SK-N-SH (cell line): ENCODE data around the gene ASPDH. TPM values are rescaled to one million over a fixed set of nuclear protein-coding genes. Genes with fewer than 3 reads are reported as not detected.

Experiments used
- CTCF ChIA-PET: fragments of 300-600, 350-600 bp; formaldehyde crosslinking; extraction: SDS; loops from one replicate; lab custom pipeline; 2021; lab: Yijun Ruan, JAX
- POLR2A ChIA-PET: fragments of 350-600 bp; sonication (Branson Sonifier 250); formaldehyde crosslinking; extraction: SDS; loops from one replicate; lab custom pipeline; 2020; ENCODE audit warnings: antibody characterized with exemption, inconsistent platforms; lab: Yijun Ruan, JAX
- DNase-seq: peaks from one replicate; pipeline ENCODE4 v3.0.0; 2012
- H2AFZ ChIP-seq: fragments of 200-600 bp; sonication (generic); 2 replicates; pipeline ENCODE4 v1.8.1; 2016; ENCODE audit warnings: antibody characterized with exemption, mild to moderate bottlenecking, low read depth
- H3F3A ChIP-seq: fragments of 200-600 bp; sonication (generic); replicated peaks from 2 replicates; pipeline ENCODE3; 2016; ENCODE audit warnings: antibody characterized with exemption, mild to moderate bottlenecking; ENCODE audit not compliant: insufficient read depth
- H3K27ac ChIP-seq, 2 experiments: fragments of 200-500 bp in 1 of 2; fragments of 200-600 bp in 1 of 2; sonication (Bioruptor generic) in 1 of 2; sonication (generic), shearing (Covaris generic) in 1 of 2; 2 replicates each; pipeline versions ENCODE4 v1.5.1 to v1.6.1; 2014 to 2016; ENCODE audit warnings: low read depth in 2 of 2, inconsistent platforms in 1 of 2, low read length in 1 of 2, mild to moderate bottlenecking in 1 of 2, mixed read lengths in 1 of 2
- H3K27me3 ChIP-seq: fragments of 200-600 bp; sonication (generic), shearing (Covaris generic); 2 replicates; pipeline ENCODE4 v1.6.1; 2016; ENCODE audit warnings: mixed run types; ENCODE audit not compliant: insufficient read depth
- H3K36me3 ChIP-seq, 2 experiments: fragments of 200-500 bp in 1 of 2; fragments of 200-600 bp in 1 of 2; sonication (Bioruptor generic) in 1 of 2; sonication (generic) in 1 of 2; replicated peaks in 1 of 2; 2 replicates each; pipeline versions ENCODE3 to v1.5.1; 2014 to 2016; ENCODE audit warnings: low read length in 1 of 2, mild to moderate bottlenecking in 1 of 2; ENCODE audit not compliant: insufficient read depth in 2 of 2, control insufficient read depth in 1 of 2
- H3K4me1 ChIP-seq, 2 experiments: fragments of 200-500 bp in 1 of 2; fragments of 200-600 bp in 1 of 2; sonication (Bioruptor generic) in 1 of 2; sonication (generic), shearing (Covaris generic) in 1 of 2; 2 replicates each; pipeline versions ENCODE4 v1.5.1 to v1.6.1; 2014 to 2016; ENCODE audit warnings: low read depth in 1 of 2, low read length in 1 of 2, mixed run types in 1 of 2; ENCODE audit not compliant: insufficient read depth in 2 of 2, control insufficient read depth in 1 of 2
- H3K4me2 ChIP-seq: fragments of 200-600 bp; sonication (generic), shearing (Covaris generic); 2 replicates; pipeline ENCODE4 v1.6.1; 2017; ENCODE audit warnings: mixed run types
- H3K4me3 ChIP-seq, 2 experiments: fragments of 200-500 bp in 1 of 2; fragments of 200-600 bp in 1 of 2; sonication (Bioruptor generic) in 1 of 2; sonication (generic), shearing (Covaris generic) in 1 of 2; 2 replicates each; pipeline versions ENCODE4 v1.5.1 to v1.8.1; 2014 to 2016; ENCODE audit warnings: low read depth in 2 of 2, inconsistent platforms in 1 of 2, low read length in 1 of 2, mild to moderate bottlenecking in 1 of 2, mixed read lengths in 1 of 2, moderate library complexity in 1 of 2
- H3K79me2 ChIP-seq: fragments of 200-600 bp; sonication (generic); 2 replicates; pipeline ENCODE4 v1.8.1; 2017; ENCODE audit warnings: mild to moderate bottlenecking; ENCODE audit not compliant: insufficient read depth
- H3K9ac ChIP-seq: fragments of 200-600 bp; sonication (generic); 2 replicates; pipeline ENCODE4 v1.6.1; 2017; ENCODE audit warnings: mixed run types
- H3K9me2 ChIP-seq: fragments of 200-600 bp; sonication (generic); 2 replicates; pipeline ENCODE4 v1.6.1; 2017; ENCODE audit warnings: mixed run types
- H3K9me3 ChIP-seq: fragments of 200-600 bp; sonication (generic); 2 replicates; pipeline ENCODE4 v1.6.1; 2017; ENCODE audit warnings: mixed run types, mild to moderate bottlenecking, moderate library complexity
- H4K20me1 ChIP-seq: fragments of 200-600 bp; sonication (generic); 2 replicates; pipeline ENCODE4 v1.6.1; 2017; ENCODE audit warnings: mild to moderate bottlenecking, mixed run types; ENCODE audit not compliant: insufficient read depth
- CHD2 ChIP-seq: fragments of 150-350 bp; IDR thresholded peaks from 2 replicates; pipeline ENCODE4 v1.6.1; 2018; ENCODE audit warnings: low read length; ENCODE audit not compliant: partially characterized antibody
- FOXJ3 ChIP-seq: sonication (generic); formaldehyde crosslinking; IDR thresholded peaks from 2 replicates; pipeline ENCODE4 v1.5.1; 2020; ENCODE audit warnings: mild to moderate bottlenecking, missing genetic modification reagents
- FOXM1 ChIP-seq: IDR thresholded peaks from 2 replicates; pipeline ENCODE4 v1.4.0; 2012; ENCODE audit warnings: low read depth, mild to moderate bottlenecking
- MEF2A ChIP-seq: IDR thresholded peaks from 2 replicates; pipeline ENCODE4 v1.4.0; 2012; ENCODE audit warnings: low read depth, borderline replicate concordance
- RXRA ChIP-seq: IDR thresholded peaks from 2 replicates; pipeline ENCODE4 v1.4.0; 2012; ENCODE audit warnings: low read depth, mild to moderate bottlenecking, borderline replicate concordance
- TCF12 ChIP-seq: IDR thresholded peaks from 2 replicates; pipeline ENCODE4 v1.4.0; 2012
- YY1 ChIP-seq: IDR thresholded peaks from 2 replicates; pipeline ENCODE4 v1.4.0; 2012; ENCODE audit warnings: low read depth, mild to moderate bottlenecking
- WGBS: methylation state at CpG from one replicate; pipeline ENCODE4 v1.1.6; 2017; ENCODE audit warnings: low lambda C conversion rate; 5-methylcytosine and 5-hydroxymethylcytosine counted together
- polyA plus RNA-seq, 3 experiments: library from polyadenylated mRNA; depleted of rRNA; stranded (reverse); fragments of >200 nt; gene quantifications; 2 replicates each; pipeline ENCODE4 v1.2.3, GENCODE V29; 2012
- TF ChIP-seq, protein P1 (sequence below): fragments of 150-350 bp; IDR thresholded peaks from 2 replicates; pipeline ENCODE4 v1.6.1; 2016; ENCODE audit warnings: mild to moderate bottlenecking, low read depth, low read length
- TF ChIP-seq, protein P2 (sequence below): IDR thresholded peaks from 2 replicates; pipeline ENCODE4 v1.4.0; 2012; ENCODE audit warnings: low read depth
- TF ChIP-seq, protein P3 (sequence below): IDR thresholded peaks from 2 replicates; pipeline ENCODE4; 2012
- TF ChIP-seq, protein P4 (sequence below): IDR thresholded peaks from 2 replicates; pipeline ENCODE4 v1.4.0; 2012; ENCODE audit warnings: low read depth, borderline replicate concordance
- TF ChIP-seq, protein P5 (sequence below): fragments of 200-600 bp; sonication (generic); IDR thresholded peaks from 2 replicates; pipeline ENCODE4 v1.6.1; 2017; ENCODE audit warnings: antibody characterized with exemption, mild to moderate bottlenecking, moderate library complexity

ASPDH gene
- polyA plus RNA-seq, 1 of the 3 experiments (the other 2 are of a cell fraction): 0.07 TPM

DNA sequence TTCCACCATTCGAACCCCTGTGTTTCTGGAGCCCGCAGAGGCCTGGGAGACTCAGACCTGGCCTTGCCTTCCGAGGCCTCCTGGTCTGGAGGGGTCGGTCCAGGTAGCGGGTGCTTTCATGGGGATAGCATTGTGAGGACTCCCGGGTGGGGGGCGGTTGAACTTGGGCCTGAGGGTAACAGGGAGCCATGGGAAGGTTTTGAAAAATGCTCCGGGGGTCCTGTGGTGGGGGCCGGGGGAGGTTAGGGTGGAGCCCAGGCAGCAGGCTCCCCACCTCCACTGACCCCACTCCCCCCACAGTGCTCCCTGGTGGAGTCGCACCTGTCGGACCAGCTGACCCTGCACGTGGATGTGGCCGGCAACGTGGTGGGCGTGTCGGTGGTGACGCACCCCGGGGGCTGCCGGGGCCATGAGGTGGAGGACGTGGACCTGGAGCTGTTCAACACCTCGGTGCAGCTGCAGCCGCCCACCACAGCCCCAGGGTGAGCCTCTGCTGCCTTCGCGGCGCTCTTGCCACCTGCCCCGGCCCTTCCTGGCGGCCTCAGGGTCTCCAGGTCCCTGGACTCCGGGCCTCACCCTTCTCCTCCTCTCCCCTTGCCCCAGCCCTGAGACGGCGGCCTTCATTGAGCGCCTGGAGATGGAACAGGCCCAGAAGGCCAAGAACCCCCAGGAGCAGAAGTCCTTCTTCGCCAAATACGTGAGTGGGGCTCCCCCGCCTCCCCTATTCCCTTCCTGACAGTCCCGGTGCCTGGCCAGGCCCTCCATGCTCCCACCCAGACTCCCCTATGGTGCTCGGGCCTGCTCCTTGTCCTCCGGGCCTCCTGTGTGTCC lies 33.2 kb downstream of the ASPDH start:
- no peaks in the 10 kb centered on the region for H4K20me1 ChIP-seq
- H3K4me3 ChIP-seq: no peak overlapping the region
- no peaks in the 10 kb centered on the region for H3K9me3 ChIP-seq
- no peaks in the 10 kb centered on the region for H3K9me2 ChIP-seq
- no peak overlapping the region for H3K9ac ChIP-seq
- H2AFZ ChIP-seq: no peak overlapping the region
- WGBS: 87% methylated on average over 27 of the region's 37 CpGs
- H3K27ac ChIP-seq: no peak overlapping the region
- ChIA-PET CTCF (interaction anchor here (1.0 to 1.9 kb wide), 2 partner anchors 20 to 123 kb away, joined by 4 read pairs; no protein-coding TSS in a partner anchor), POLR2A (no interaction called here)
- TF ChIP-seq, protein P1, sequence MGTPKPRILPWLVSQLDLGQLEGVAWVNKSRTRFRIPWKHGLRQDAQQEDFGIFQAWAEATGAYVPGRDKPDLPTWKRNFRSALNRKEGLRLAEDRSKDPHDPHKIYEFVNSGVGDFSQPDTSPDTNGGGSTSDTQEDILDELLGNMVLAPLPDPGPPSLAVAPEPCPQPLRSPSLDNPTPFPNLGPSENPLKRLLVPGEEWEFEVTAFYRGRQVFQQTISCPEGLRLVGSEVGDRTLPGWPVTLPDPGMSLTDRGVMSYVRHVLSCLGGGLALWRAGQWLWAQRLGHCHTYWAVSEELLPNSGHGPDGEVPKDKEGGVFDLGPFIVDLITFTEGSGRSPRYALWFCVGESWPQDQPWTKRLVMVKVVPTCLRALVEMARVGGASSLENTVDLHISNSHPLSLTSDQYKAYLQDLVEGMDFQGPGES: no peak
- TF ChIP-seq, protein P2, sequence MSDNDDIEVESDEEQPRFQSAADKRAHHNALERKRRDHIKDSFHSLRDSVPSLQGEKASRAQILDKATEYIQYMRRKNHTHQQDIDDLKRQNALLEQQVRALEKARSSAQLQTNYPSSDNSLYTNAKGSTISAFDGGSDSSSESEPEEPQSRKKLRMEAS: no peak
- TF ChIP-seq MEF2A (no peak), YY1 (no peak), TCF12 (no peak), FOXJ3 (no peak)
- TF ChIP-seq, protein P3, sequence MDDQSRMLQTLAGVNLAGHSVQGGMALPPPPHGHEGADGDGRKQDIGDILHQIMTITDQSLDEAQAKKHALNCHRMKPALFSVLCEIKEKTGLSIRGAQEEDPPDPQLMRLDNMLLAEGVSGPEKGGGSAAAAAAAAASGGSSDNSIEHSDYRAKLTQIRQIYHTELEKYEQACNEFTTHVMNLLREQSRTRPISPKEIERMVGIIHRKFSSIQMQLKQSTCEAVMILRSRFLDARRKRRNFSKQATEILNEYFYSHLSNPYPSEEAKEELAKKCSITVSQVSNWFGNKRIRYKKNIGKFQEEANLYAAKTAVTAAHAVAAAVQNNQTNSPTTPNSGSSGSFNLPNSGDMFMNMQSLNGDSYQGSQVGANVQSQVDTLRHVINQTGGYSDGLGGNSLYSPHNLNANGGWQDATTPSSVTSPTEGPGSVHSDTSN: no peak
- H3K36me3 ChIP-seq: peaks cover 10 to 33% of the 10 kb centered on the region in 2 experiments
- no peaks in the 10 kb centered on the region for H3K27me3 ChIP-seq
- peaks cover 16% of the 10 kb centered on the region for H3K79me2 ChIP-seq
- no peak for DNase-seq
- H3F3A ChIP-seq: no peaks in the 10 kb centered on the region
- peaks cover 6 to 9% of the 10 kb centered on the region in 2 experiments; a peak in 2 of 4 replicates for H3K4me1 ChIP-seq
- no peak overlapping the region for H3K4me2 ChIP-seq

DNA sequence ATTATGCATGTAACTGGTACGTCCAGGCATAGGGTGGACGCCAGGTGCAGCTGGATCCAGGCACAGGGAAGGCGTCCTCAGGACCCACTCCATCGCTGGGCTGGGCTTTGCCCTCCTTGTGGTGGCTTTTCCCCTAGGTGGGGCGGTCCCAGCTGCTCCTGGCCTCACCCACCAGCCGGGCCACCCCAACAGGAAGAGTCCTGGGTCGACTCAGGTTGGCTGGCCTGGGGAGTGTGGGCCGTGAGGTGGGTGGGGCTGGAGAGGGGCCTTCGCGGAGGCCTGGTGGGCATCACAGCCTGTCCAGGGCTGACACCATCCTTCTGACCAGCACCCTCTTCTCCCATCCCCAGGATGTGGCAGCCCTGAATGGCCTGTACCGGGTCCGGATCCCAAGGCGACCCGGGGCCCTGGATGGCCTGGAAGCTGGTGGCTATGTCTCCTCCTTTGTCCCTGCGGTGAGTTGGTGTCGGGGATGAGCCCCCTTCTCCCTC lies 33.9 kb downstream of the ASPDH start:
- DNase-seq: no peak
- H2AFZ ChIP-seq: no peak overlapping the region
- no peak overlapping the region for H3K9ac ChIP-seq
- H3K36me3 ChIP-seq: peaks cover 10 to 33% of the 10 kb centered on the region in 2 experiments
- TF ChIP-seq, protein P4, sequence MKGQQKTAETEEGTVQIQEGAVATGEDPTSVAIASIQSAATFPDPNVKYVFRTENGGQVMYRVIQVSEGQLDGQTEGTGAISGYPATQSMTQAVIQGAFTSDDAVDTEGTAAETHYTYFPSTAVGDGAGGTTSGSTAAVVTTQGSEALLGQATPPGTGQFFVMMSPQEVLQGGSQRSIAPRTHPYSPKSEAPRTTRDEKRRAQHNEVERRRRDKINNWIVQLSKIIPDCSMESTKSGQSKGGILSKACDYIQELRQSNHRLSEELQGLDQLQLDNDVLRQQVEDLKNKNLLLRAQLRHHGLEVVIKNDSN: no peak
- TF ChIP-seq MEF2A (no peak), RXRA (no peak), CHD2 (no peak), FOXM1 (no peak), TCF12 (no peak)
- TF ChIP-seq, protein P5, sequence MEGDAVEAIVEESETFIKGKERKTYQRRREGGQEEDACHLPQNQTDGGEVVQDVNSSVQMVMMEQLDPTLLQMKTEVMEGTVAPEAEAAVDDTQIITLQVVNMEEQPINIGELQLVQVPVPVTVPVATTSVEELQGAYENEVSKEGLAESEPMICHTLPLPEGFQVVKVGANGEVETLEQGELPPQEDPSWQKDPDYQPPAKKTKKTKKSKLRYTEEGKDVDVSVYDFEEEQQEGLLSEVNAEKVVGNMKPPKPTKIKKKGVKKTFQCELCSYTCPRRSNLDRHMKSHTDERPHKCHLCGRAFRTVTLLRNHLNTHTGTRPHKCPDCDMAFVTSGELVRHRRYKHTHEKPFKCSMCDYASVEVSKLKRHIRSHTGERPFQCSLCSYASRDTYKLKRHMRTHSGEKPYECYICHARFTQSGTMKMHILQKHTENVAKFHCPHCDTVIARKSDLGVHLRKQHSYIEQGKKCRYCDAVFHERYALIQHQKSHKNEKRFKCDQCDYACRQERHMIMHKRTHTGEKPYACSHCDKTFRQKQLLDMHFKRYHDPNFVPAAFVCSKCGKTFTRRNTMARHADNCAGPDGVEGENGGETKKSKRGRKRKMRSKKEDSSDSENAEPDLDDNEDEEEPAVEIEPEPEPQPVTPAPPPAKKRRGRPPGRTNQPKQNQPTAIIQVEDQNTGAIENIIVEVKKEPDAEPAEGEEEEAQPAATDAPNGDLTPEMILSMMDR: no peak
- TF ChIP-seq, protein P3: no peak
- H3F3A ChIP-seq: no peaks in the 10 kb centered on the region
- ChIA-PET POLR2A (no interaction called here), CTCF (interaction anchor here (0.6 to 2.0 kb wide), 7 partner anchors 10 to 123 kb away, joined by 3 to 12 read pairs (median 3); no protein-coding TSS in a partner anchor)
- no peak overlapping the region for H3K27ac ChIP-seq
- peaks cover 16% of the 10 kb centered on the region for H3K79me2 ChIP-seq
- no peak overlapping the region for H3K4me3 ChIP-seq
- H3K9me2 ChIP-seq: no peaks in the 10 kb centered on the region
- no peaks in the 10 kb centered on the region for H4K20me1 ChIP-seq
- H3K27me3 ChIP-seq: no peaks in the 10 kb centered on the region
- H3K9me3 ChIP-seq: no peaks in the 10 kb centered on the region
- H3K4me2 ChIP-seq: no peak overlapping the region
- 90% methylated on average over 4 of the region's 16 CpGs for WGBS
- H3K4me1 ChIP-seq: peaks cover 6 to 9% of the 10 kb centered on the region in 2 experiments; a peak in 2 of 4 replicates
